T-helper 17 cell (primary cell): Measurements from ENCODE around the gene IMMP2L. TPM values are rescaled to one million over a fixed set of nuclear protein-coding genes. Genes with fewer than 3 reads are reported as not detected.

Experiments used
- ATAC-seq: fragments of 150-1000 bp; cut with Tn5 transposase; 2 replicates; pipeline ENCODE4 v1.10.0; 2021; ENCODE audit warnings: mild to moderate bottlenecking, moderate library complexity
- DNase-seq, 3 donors: peaks; one replicate each; pipeline versions ENCODE4 v3.0.0 to v3.0.0-alpha.2; 2020 to 2021
- H3K9me3 ChIP-seq: one replicate; pipeline ENCODE4 v1.7.0; 2013; ENCODE audit warnings: low read length, mild to moderate bottlenecking; ENCODE audit not compliant: control insufficient read depth, poor library complexity, severe bottlenecking
- H3K27ac Mint-ChIP-seq: one replicate; pipeline ENCODE4 v1.8.0; 2022; ENCODE audit warnings: mild to moderate bottlenecking, moderate library complexity, mixed read lengths
- H3K27me3 Mint-ChIP-seq: one replicate; pipeline ENCODE4 v1.8.0; 2022; ENCODE audit warnings: mixed read lengths
- H3K36me3 Mint-ChIP-seq: one replicate; pipeline ENCODE4 v1.8.0; 2022; ENCODE audit warnings: low read depth, mixed read lengths
- H3K4me1 Mint-ChIP-seq: one replicate; pipeline ENCODE4 v1.8.0; 2022; ENCODE audit warnings: mild to moderate bottlenecking, mixed read lengths
- H3K4me3 Mint-ChIP-seq: one replicate; pipeline ENCODE4 v1.8.0; 2022; ENCODE audit warnings: mild to moderate bottlenecking, moderate library complexity, mixed read lengths
- total RNA-seq, 4 donors: library from RNA in 2 of 4; stranded (reverse) in 2 of 4; gene quantifications; one replicate each; pipeline ENCODE4 v1.2.3 and lab custom pipeline; 2022 to 2026

Gene IMMP2L
- total RNA-seq, 2 donors from 2014 or later, result 17.9 to 19.9 TPM

DNA sequence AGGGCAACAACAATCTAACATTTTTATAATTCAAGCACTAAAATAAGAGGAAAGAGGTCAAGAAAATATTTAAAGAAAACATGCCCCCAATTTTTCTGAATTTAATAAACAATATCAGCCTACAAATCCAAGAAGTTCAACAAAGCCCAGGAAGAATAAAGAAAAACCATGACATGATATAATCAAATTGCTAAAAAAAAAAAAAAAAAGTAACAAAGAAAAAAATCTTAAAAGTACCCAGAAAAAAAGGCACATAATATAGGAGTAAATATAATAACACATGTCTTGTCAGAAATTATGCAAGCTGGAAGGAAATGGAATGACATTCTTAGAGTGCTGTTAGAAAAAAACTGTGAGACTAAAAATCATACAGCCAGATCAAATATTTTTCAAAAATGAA, 151.4 kb downstream of the IMMP2L start:
- H3K27me3 Mint-ChIP-seq, result no peaks in the 10 kb centered on the region
- no peaks in the 10 kb centered on the region for H3K9me3 ChIP-seq
- peaks cover 13% of the 10 kb centered on the region for H3K4me1 Mint-ChIP-seq
- no peak for DNase-seq
- no peak overlapping the region for H3K27ac Mint-ChIP-seq
- no peak for ATAC-seq
- H3K4me3 Mint-ChIP-seq, result no peak overlapping the region
- H3K36me3 Mint-ChIP-seq, result peaks cover 4% of the 10 kb centered on the region

DNA sequence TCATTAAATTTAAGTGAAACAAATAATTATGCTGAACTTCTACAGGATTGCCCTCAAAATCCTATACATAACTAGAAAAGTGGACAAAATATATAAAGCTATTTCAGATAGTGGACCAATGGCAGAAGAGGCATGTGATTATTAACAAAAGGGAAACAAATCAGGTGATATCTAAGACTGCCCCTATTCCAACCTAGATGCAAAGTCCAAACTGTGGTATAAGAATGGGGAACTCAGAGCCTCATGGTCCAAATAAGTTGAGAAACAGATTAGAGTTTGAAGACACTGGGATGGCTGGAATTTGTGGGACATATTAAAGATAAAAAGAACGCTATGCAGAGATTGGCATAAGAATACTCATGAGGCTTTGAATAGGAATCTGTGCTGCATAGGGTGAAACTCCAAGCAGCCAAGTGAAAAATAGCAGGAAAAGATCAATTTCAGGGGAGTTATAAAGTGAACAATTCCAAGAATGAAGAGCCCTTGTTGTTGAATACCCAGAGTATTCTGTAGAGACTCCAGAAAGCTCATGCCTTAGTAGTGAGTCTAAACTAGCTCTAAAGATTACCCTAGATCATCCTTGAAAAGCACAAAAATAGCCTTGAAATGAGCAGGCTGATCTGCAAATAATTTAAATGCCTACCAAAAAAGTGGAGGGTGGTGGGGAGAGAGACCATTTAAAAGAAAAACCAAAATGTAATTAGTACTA, 152.4 kb downstream of the IMMP2L start:
- H3K4me1 Mint-ChIP-seq, result peaks cover 13% of the 10 kb centered on the region
- ATAC-seq, result no peak
- no peaks in the 10 kb centered on the region for H3K9me3 ChIP-seq

DNA sequence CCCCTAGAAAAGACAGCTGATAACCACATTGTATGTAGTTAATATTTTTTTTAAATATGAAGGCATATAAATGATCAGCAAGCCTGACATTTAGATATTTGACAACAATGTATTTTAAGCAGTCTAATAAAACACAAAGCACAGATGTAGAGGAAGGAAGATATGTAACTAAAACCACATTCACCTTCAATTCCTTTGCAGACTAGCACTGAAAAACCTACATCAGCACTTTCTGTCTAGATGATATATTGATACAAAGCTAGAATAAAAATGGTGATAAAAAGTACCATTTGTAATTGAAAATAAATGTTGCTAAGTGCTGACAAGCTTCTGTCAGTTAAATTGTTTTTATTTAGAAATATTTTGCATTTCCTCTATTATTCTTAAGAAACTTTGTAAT, 153.6 kb downstream of the IMMP2L start:
- Mint-ChIP-seq H3K27ac (no peak overlapping the region), H3K4me1 (peaks cover 8% of the 10 kb centered on the region), H3K36me3 (peaks cover 4% of the 10 kb centered on the region), H3K27me3 (no peaks in the 10 kb centered on the region), H3K4me3 (no peak overlapping the region)
- ATAC-seq, result no peak
- DNase-seq, result no peak
- no peaks in the 10 kb centered on the region for H3K9me3 ChIP-seq

More for the DNA sequence above, 152.4 kb downstream of the IMMP2L start:
- no peak for DNase-seq
- no peak overlapping the region for H3K27ac Mint-ChIP-seq
- H3K36me3 Mint-ChIP-seq, result peaks cover 4% of the 10 kb centered on the region
- H3K4me3 Mint-ChIP-seq, result no peak overlapping the region
- H3K27me3 Mint-ChIP-seq, result no peaks in the 10 kb centered on the region

DNA sequence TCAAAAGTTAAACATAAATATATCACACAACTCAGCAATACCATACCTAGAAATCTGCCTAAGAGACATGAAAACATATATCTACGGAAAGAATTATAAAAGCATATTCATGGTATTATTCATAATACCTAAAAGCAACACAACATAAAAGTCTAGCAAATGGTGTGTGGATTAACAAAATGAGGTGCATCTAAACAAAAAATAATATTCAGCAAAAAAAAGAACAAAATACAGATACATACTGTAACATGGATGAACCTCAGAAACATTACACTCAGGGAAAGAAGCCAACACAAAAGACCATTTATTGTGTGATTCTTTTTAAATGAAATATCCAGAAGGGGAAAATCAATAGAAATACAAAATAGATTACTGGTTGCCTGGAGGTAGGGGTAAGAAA, 155.0 kb downstream of the IMMP2L start:
- Mint-ChIP-seq H3K36me3 (peaks cover 4% of the 10 kb centered on the region), H3K27me3 (no peaks in the 10 kb centered on the region), H3K4me1 (peaks cover 6% of the 10 kb centered on the region), H3K4me3 (no peak overlapping the region), H3K27ac (no peak overlapping the region)
- DNase-seq, result no peak
- ATAC-seq, result no peak
- no peaks in the 10 kb centered on the region for H3K9me3 ChIP-seq

DNA sequence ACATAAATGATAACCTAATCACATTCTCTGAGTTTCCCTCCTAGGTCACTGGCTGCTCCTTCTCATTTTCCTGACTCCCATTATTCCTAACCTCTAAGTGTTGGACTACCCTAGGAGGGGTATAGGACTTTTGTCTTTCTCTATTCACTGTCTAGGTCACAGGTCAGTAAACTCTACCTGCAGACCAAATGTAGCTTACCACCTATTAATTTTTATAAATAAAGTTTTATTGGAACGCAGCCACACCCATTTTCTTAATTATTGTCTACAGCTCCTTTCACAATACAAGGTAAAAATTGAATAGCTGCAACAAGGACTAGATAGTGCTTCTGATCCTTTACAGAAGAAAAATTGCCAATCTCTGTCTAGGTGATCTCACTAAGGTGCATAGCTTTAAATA, 156.7 kb downstream of the IMMP2L start:
- DNase-seq (no peak), ATAC-seq (no peak)
- Mint-ChIP-seq H3K27ac (no peak overlapping the region), H3K4me1 (peaks cover 5% of the 10 kb centered on the region), H3K27me3 (no peaks in the 10 kb centered on the region), H3K36me3 (peaks cover 2% of the 10 kb centered on the region), H3K4me3 (no peak overlapping the region)
- no peaks in the 10 kb centered on the region for H3K9me3 ChIP-seq

DNA sequence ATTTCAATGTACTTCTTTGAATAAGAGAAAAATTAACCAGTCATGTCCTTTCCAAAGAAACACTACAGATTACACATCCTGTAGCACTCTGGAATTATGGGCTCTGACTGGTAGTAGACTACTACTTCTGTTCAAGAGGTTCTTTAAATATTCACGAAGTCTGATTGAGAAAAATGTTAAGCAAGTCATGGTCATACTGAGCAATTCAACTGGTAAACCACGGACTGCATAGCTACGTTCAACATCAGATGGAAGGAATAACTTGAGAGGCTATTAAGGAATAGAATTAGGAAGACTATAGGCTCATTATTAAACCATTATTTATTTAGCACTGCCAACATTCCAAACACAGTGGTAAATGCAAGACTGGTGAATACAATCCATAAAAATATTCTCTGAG, 160.8 kb downstream of the IMMP2L start:
- H3K27me3 Mint-ChIP-seq, result no peaks in the 10 kb centered on the region
- H3K4me1 Mint-ChIP-seq, result no peaks in the 10 kb centered on the region

DNA sequence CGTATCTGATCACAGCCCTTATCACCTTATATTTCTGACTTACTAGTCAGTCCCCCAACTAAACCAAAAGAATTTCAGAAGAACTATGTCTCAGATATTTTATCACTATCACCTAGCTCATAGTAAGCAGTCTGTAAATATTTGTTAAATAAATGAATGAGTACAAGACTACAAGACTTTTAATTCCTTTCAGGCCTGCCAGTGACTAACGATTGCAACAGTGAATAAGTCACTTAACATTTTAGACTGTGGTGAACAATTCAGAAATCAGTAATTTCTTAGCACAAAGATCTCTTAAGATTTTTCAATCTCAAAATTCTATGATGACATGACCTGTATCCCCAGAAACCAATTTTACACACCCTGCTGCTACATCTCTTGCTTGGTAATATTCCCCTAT, 162.2 kb downstream of the IMMP2L start:
- Mint-ChIP-seq H3K27me3 (no peaks in the 10 kb centered on the region), H3K27ac (no peak overlapping the region), H3K36me3 (no peaks in the 10 kb centered on the region), H3K4me1 (no peaks in the 10 kb centered on the region), H3K4me3 (no peak overlapping the region)
- no peaks in the 10 kb centered on the region for H3K9me3 ChIP-seq
- ATAC-seq (no peak), DNase-seq (no peak)

More for the DNA sequence above, 160.8 kb downstream of the IMMP2L start:
- H3K27ac Mint-ChIP-seq, result no peak overlapping the region
- DNase-seq, result no peak
- no peak for ATAC-seq
- H3K36me3 Mint-ChIP-seq, result no peaks in the 10 kb centered on the region
- H3K4me3 Mint-ChIP-seq, result no peak overlapping the region
- no peaks in the 10 kb centered on the region for H3K9me3 ChIP-seq

DNA sequence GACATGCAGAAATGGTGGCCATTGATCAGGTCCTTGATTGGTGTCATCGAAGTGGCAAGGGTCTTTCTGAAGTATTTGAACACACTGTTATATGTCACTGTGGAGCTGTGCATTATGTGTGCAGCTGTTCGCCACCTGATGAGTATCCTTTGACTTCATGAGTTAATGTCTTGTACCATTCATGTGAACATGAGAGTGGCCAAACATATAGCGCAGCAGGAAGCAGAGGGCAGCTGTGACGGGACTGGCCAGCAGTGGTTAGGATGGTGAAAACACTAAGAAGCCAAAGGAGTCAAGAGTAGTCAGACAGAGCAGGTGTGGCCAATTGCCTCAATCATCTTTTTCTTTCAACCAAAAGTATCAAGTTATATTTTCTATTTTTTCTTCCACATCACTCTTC, 167.4 kb downstream of the IMMP2L start:
- no peak overlapping the region for H3K4me3 Mint-ChIP-seq
- H3K4me1 Mint-ChIP-seq, result no peaks in the 10 kb centered on the region
- H3K27me3 Mint-ChIP-seq, result no peaks in the 10 kb centered on the region
- H3K27ac Mint-ChIP-seq, result no peak overlapping the region
- DNase-seq (no peak), ATAC-seq (no peak)
- no peaks in the 10 kb centered on the region for H3K9me3 ChIP-seq
- no peaks in the 10 kb centered on the region for H3K36me3 Mint-ChIP-seq

DNA sequence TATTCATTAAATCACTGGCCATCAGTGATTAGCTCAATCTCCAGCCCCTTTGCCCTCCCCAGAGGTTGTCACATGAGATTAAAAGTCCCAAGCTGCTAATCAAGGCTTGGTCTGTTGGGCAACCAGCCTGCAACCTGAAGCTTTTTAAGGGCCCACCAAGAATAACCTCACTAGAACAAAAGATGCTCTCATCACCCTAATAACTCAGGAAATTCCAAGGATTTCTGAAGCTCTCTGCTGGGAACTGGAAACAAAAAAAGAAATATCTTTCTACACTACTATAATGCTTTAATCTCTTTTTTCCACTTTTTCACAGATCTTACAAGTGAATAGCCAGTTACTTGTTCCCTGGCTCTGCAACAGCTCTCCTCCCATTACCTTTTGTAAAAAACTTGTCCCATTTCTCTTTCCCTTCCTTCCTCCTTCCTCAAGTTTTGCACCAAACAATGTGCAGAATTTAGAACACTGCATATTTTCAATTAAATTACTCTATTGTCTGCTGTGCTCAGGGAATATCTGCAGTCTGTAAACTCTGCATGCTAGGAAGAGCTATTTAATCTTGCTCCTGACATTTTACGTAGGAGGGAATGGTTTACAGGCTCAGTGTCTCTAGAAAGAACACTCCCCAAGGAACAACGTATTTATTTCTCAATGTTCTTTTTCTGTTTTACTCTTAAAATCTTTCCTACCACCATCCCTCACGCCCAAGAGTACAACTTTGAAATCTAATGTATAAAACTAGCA, 169.1 kb downstream of the IMMP2L start:
- Mint-ChIP-seq H3K27ac (no peak overlapping the region), H3K4me3 (no peak overlapping the region), H3K27me3 (no peaks in the 10 kb centered on the region), H3K4me1 (no peaks in the 10 kb centered on the region), H3K36me3 (no peaks in the 10 kb centered on the region)
- H3K9me3 ChIP-seq, result no peaks in the 10 kb centered on the region
- no peak for ATAC-seq
- DNase-seq, result no peak

DNA sequence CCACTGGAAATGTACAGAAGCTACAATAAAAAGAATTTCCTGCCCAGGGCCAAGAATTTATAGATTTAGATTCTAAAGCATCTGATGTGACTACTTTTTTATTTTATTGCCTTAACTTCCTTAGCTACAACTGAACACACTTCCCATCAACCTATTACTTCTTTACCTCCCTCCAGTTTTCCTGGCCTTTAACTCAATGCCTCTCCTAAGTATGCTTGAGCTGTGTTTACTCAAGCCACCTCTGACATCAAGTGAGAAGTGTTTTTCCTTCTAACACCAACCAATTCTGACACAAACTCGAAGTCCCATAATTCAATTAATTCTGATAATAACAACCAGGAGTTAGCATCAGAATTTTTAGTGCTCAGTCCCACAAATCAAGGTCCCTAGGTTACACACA, 170.0 kb downstream of the IMMP2L start:
- H3K27me3 Mint-ChIP-seq, result no peaks in the 10 kb centered on the region
- no peaks in the 10 kb centered on the region for H3K9me3 ChIP-seq
- H3K27ac Mint-ChIP-seq, result no peak overlapping the region
- no peak overlapping the region for H3K4me3 Mint-ChIP-seq
- no peaks in the 10 kb centered on the region for H3K36me3 Mint-ChIP-seq
- DNase-seq (no peak), ATAC-seq (no peak)
- no peaks in the 10 kb centered on the region for H3K4me1 Mint-ChIP-seq

DNA sequence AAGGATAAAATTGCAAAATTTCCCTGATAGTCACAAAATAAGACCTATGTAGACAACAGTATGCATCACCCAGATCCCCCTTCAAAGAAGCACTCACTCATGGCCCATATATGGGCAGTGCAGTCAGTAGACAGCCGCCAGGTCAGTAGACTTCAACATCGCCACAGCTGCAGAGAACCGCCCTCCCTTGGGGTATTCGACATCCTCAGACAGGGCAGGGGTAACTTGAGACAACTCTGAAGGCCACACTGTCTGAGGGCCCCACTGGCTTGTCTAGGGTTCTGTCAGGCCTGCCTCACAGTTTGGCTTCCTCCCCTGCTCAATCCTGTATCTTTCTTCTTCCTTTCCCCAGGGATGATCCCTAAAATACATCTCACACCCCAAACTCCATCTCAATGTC, 172.3 kb downstream of the IMMP2L start:
- no peaks in the 10 kb centered on the region for H3K27me3 Mint-ChIP-seq
- no peaks in the 10 kb centered on the region for H3K4me1 Mint-ChIP-seq
- no peaks in the 10 kb centered on the region for H3K9me3 ChIP-seq
- no peaks in the 10 kb centered on the region for H3K36me3 Mint-ChIP-seq
- DNase-seq (no peak), ATAC-seq (no peak)
- no peak overlapping the region for H3K27ac Mint-ChIP-seq
- no peak overlapping the region for H3K4me3 Mint-ChIP-seq

DNA sequence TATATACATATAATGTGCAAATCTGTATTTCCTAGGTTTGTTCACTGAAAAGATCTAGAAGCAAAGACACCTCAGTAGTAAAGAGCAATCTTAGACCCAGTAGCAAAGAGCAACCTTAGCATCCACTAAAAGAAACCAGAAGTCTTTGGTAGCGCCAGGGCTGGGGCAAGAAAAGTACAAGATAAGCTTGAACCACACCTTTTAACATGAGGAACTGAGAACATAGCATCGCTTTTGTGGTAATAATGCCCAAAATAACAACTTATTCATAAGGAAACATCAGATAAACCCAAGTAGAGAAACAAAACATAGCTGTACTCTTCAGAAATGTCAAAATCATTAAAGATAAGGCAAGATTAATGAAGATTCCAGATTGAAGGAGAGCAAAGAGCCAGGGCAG, 173.4 kb downstream of the IMMP2L start:
- no peaks in the 10 kb centered on the region for H3K27me3 Mint-ChIP-seq
- H3K9me3 ChIP-seq, result no peaks in the 10 kb centered on the region
- no peak overlapping the region for H3K27ac Mint-ChIP-seq
- H3K36me3 Mint-ChIP-seq, result no peaks in the 10 kb centered on the region
- H3K4me1 Mint-ChIP-seq, result no peaks in the 10 kb centered on the region
- no peak for DNase-seq
- ATAC-seq, result no peak
- H3K4me3 Mint-ChIP-seq, result no peak overlapping the region

DNA sequence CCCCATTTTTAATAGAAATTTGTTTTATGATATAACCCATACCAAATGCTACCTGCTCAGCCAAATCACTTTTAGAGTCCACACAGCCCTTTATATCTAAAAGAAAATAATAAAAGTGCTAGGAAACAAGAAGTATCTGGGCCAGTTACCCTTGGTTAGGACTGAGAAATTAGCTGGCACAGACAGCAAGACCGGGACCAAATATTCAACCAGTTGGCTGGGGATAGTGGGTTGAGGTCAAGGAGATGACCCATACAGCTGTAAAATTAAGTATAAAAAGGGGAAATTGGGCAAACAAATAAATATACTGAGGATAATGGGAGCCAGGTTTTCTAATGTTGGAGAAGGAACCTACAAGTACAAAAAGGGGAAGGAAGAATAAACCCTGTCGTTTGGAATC, 174.3 kb downstream of the IMMP2L start:
- H3K4me1 Mint-ChIP-seq, result no peaks in the 10 kb centered on the region
- DNase-seq, result no peak
- no peaks in the 10 kb centered on the region for H3K27me3 Mint-ChIP-seq
- H3K36me3 Mint-ChIP-seq, result no peaks in the 10 kb centered on the region
- no peak overlapping the region for H3K27ac Mint-ChIP-seq
- no peak overlapping the region for H3K4me3 Mint-ChIP-seq
- H3K9me3 ChIP-seq, result no peaks in the 10 kb centered on the region
- ATAC-seq, result no peak
